Sigmoid colon (tissue), 7 donors: Measurements from ENCODE around the gene TP73. TPM values are rescaled to one million over a fixed set of nuclear protein-coding genes. Genes with fewer than 3 reads are reported as not detected.
A peak's percentile ranks its signal among the peaks of the same experiment; 100 is the strongest.

Experiments
- DNase-seq: peaks from one replicate; pipeline ENCODE4 v3.0.0-alpha.2; 2019
- H3K27ac ChIP-seq, 4 donors: fragments of 200-600 bp; sonication (generic); one replicate each; pipeline ENCODE4 v1.5.1; 2016 to 2019; ENCODE audit warnings: mild to moderate bottlenecking in 1 of 4
- H3K27me3 ChIP-seq, 3 donors: fragments of 200-600 bp; sonication (generic); one replicate each; pipeline ENCODE4 v1.5.1; 2019; ENCODE audit warnings: mild to moderate bottlenecking in 1 of 3
- H3K36me3 ChIP-seq, 4 donors: fragments of 200-600 bp; sonication (generic); one replicate each; pipeline ENCODE4 v1.5.1; 2016 to 2019
- H3K4me1 ChIP-seq, 4 donors: fragments of 200-600 bp; sonication (generic); one replicate each; pipeline ENCODE4 v1.5.1; 2017 to 2019
- H3K4me3 ChIP-seq, 4 donors: fragments of 200-600 bp; sonication (generic); one replicate each; pipeline ENCODE4 v1.5.1; 2017 to 2019; ENCODE audit warnings: mild to moderate bottlenecking in 2 of 4, moderate library complexity in 1 of 4
- H3K9me3 ChIP-seq, 4 donors: fragments of 200-600 bp in 3 of 4; sonication (generic) in 3 of 4; one replicate each; pipeline versions ENCODE4 v1.5.1 to v1.6.1; 2013 to 2019
- CTCF ChIP-seq, 4 experiments: fragments of 450-650 bp in 3 of 4; fragments of 200-600 bp in 1 of 4; IDR thresholded peaks; one replicate each; pipeline ENCODE4 v1.5.1; 2016 to 2019; ENCODE audit warnings: antibody characterized with exemption in 4 of 4, mild to moderate bottlenecking in 3 of 4, moderate library complexity in 2 of 4
- EP300 ChIP-seq, 4 donors: sonication (generic); formaldehyde crosslinking; IDR thresholded peaks; one replicate each; pipeline ENCODE4 v1.6.1; 2017; ENCODE audit warnings: antibody characterized with exemption in 4 of 4
- POLR2A ChIP-seq, 2 donors: fragments of 450-650 bp; IDR thresholded peaks; one replicate each; pipeline ENCODE4 v1.6.1; 2016; ENCODE audit warnings: antibody characterized with exemption in 2 of 2, mild to moderate bottlenecking in 2 of 2, moderate library complexity in 2 of 2
- POLR2AphosphoS5 ChIP-seq, 4 donors: sonication (generic); formaldehyde crosslinking; IDR thresholded peaks; one replicate each; pipeline ENCODE4 v1.6.1; 2017; ENCODE audit warnings: antibody characterized with exemption in 4 of 4
- WGBS, 2 donors: extraction: QIAGEN DNeasy Blood & Tissue Kit; methylation state at CpG; one replicate each; pipeline ENCODE4 v1.1.7; 2013; 5-methylcytosine and 5-hydroxymethylcytosine counted together
- intact Hi-C: fragments of 100-400 bp; cut with DNase I; formaldehyde crosslinking; loops from one replicate; pipeline ENCODE4 v1.15.1; 2023
- polyA plus RNA-seq, 3 donors: library from polyadenylated mRNA; stranded (reverse); fragments of 200-250 nt; gene quantifications; one replicate each; pipeline ENCODE4 v1.2.3, GENCODE V29; 2013
- total RNA-seq, 4 donors: library from RNA; depleted of rRNA; stranded (reverse); fragments of >200 nt; gene quantifications; one replicate each; pipeline ENCODE4 v1.1.0, GENCODE V29; 2016
- donor health status: healthy with polysubstance abuse.
- donor health status: Bipolar disorder and iron deficiency.
- donor health status: healthy.

TP73 gene
- total and polyA plus RNA-seq, 7 donors: 0.22 to 0.69 TPM; not detected in 5

DNA sequence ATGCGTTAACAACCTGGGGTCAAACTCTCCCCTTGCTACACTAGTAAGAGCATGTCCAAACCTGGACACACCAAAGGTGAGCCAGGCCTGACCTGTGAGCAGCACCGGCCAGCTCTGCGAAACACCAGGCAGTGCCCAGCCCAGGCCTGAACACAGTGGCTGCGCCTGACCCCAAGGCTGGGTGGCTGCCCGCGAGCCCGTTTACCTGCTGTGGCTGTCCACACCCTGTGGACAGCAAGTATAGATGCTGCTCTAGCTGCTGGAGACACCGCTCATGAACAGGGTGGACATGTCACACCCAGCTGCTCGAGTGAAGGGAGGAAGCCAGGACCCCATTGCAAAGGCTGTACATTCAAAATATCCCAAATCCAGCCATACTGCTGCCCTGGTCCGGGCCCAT lies 92.3 kb downstream of the TP73 start:
- H3K9me3 ChIP-seq: no peaks in the 10 kb centered on the region
- WGBS, 2 donors: 94% methylated on average over 10 of the region's 10 CpGs
- peaks cover 0 to 34% (median 24%) of the 10 kb centered on the region in 4 donors for H3K4me1 ChIP-seq
- no peaks in the 10 kb centered on the region for H3K27me3 ChIP-seq
- H3K4me3 ChIP-seq: no peak overlapping the region
- intact Hi-C loops: loop anchor here (5.0 kb wide), 2 partner anchors 53 to 158 kb away; partner anchors contain the start of genes C1orf174 and LRRC47
- no peak for TF ChIP-seq CTCF (IDR thresholded peaks at IDR 0.05)
- no peak for TF ChIP-seq POLR2AphosphoS5 (IDR thresholded peaks at IDR 0.05)
- TF ChIP-seq POLR2A (IDR thresholded peaks at IDR 0.05): no peak
- TF ChIP-seq EP300 (IDR thresholded peaks at IDR 0.05): no peak
- no peak overlapping the region for H3K27ac ChIP-seq
- peaks cover 0 to 47% (median 21%) of the 10 kb centered on the region in 4 donors for H3K36me3 ChIP-seq
- no peak for DNase-seq

DNA sequence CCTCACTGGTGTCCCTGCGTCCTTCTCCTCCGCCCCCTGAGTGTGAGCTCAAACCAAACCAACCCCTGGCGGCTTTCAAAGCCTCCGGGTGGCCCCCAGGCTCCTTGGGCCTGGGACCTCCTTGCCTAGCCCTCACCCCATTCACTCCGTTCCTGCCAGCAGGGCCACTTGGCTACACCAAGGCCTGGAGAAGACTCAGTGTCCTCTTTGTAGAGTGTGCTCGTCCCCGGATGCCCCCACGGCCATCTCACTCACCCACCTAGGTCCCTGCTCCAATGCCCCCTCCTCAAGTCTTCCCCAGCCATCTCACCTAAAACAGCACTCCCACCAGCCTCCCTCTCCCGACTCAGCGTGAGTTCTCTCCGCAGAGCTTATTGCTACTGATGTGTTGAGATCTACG lies 92.8 kb downstream of the TP73 start:
- 95 to 96% methylated on average over 12 of the region's 12 CpGs for WGBS, 2 donors
- H3K4me3 ChIP-seq: no peak overlapping the region
- H3K9me3 ChIP-seq: no peaks in the 10 kb centered on the region
- no peaks in the 10 kb centered on the region for H3K27me3 ChIP-seq
- peaks cover 0 to 42% (median 21%) of the 10 kb centered on the region in 4 donors for H3K36me3 ChIP-seq
- TF ChIP-seq EP300 (IDR thresholded peaks at IDR 0.05): no peak
- no peak for TF ChIP-seq POLR2A (IDR thresholded peaks at IDR 0.05)
- TF ChIP-seq POLR2AphosphoS5 (IDR thresholded peaks at IDR 0.05): no peak
- TF ChIP-seq CTCF (IDR thresholded peaks at IDR 0.05): no peak
- H3K4me1 ChIP-seq: peaks cover 0 to 34% (median 24%) of the 10 kb centered on the region in 4 donors
- intact Hi-C loops: loop anchor here (5.0 kb wide), 2 partner anchors 52 to 157 kb away; partner anchors contain the start of genes C1orf174 and LRRC47
- no peak for DNase-seq
- no peak overlapping the region for H3K27ac ChIP-seq

- Histone ChIP-seq H3K4me3 (peak overlapping the region in 3 of 4 donors; percentile 57 to 91 (median 81)), H3K27me3 (no peaks in the 10 kb centered on the region), H3K9me3 (no peaks in the 10 kb centered on the region), H3K4me1 (peaks cover 0 to 34% (median 24%) of the 10 kb centered on the region in 4 donors), H3K27ac (peak overlapping the region; percentile 74 to 87 (median 79)), H3K36me3 (peaks cover 0 to 35% (median 16%) of the 10 kb centered on the region in 4 donors)
- intact Hi-C loops: loop anchor here (2.0 to 5.0 kb wide), 3 partner anchors 27 to 157 kb away; partner anchors contain the start of genes C1orf174, LRRC47 and SMIM1
- no peak for TF ChIP-seq POLR2AphosphoS5 (IDR thresholded peaks at IDR 0.05)
- no peak for TF ChIP-seq POLR2A (IDR thresholded peaks at IDR 0.05)
- TF ChIP-seq EP300 (IDR thresholded peaks at IDR 0.05): no peak
- no peak for TF ChIP-seq CTCF (IDR thresholded peaks at IDR 0.05)
- 90 to 91% methylated on average over 25 of the region's 25 CpGs for WGBS, 2 donors
- no peak for DNase-seq
Observed at GRCh38 chr1:3745590-3746381, 93.5 kb downstream of the TP73 start.

- 30 to 62% methylated on average over 35 of the region's 35 CpGs for WGBS, 2 donors
- no peak for DNase-seq
- intact Hi-C loops: loop anchor here (2.0 to 5.0 kb wide), 3 partner anchors 26 to 156 kb away; partner anchors contain the start of genes C1orf174, LRRC47 and SMIM1
- peaks cover 0 to 34% (median 24%) of the 10 kb centered on the region in 4 donors for H3K4me1 ChIP-seq
- H3K4me3 ChIP-seq: peak overlapping the region; percentile 57 to 91 (median 74)
- no peaks in the 10 kb centered on the region for H3K9me3 ChIP-seq
- peak overlapping the region; percentile 74 to 87 (median 79) for H3K27ac ChIP-seq
- peaks cover 0 to 29% (median 10%) of the 10 kb centered on the region in 4 donors for H3K36me3 ChIP-seq
- H3K27me3 ChIP-seq: no peaks in the 10 kb centered on the region
- TF ChIP-seq POLR2AphosphoS5 (IDR thresholded peaks at IDR 0.05) (no peak), POLR2A (IDR thresholded peaks at IDR 0.05) (no peak), EP300 (IDR thresholded peaks at IDR 0.05) (no peak), CTCF (IDR thresholded peaks at IDR 0.05) (no peak)
Observed at GRCh38 chr1:3746389-3746829, 94.1 kb downstream of the TP73 start.
